Common myeloid progenitor, CD34-positive (primary cell): ENCODE data around the gene SMOC2.
"Not testable (repeated sequence)": the region's sequence is repeated elsewhere in the genome, so short reads cannot be mapped to it uniquely, and the experiment has no call there.

ENCODE experiments used
- CTCF ChIA-PET: fragments of 350-600 bp; sonication (Branson Sonifier 250); formaldehyde crosslinking; loops from one replicate; lab custom pipeline; 2021; ENCODE audit warnings: antibody characterized with exemption; lab: Charles Lee
- POLR2A ChIA-PET: fragments of 350-600 bp; sonication (Branson Sonifier 250); formaldehyde crosslinking; loops from one replicate; lab custom pipeline; 2021; ENCODE audit warnings: antibody characterized with exemption; lab: Charles Lee
- DNase-seq, 3 donors: peaks; one replicate each; pipeline versions ENCODE4 v3.0.0 to v3.0.0-alpha.2; 2013
- H3K27ac ChIP-seq, 2 experiments: 1 replicate in 1 of 2; 2 replicates in 1 of 2; pipeline ENCODE4 v1.7.0; 2013; ENCODE audit warnings: inconsistent platforms in 2 of 2, low read length in 2 of 2, mild to moderate bottlenecking in 2 of 2, low read depth in 1 of 2, moderate library complexity in 1 of 2; ENCODE audit not compliant: severe bottlenecking in 2 of 2, insufficient read depth in 1 of 2, poor library complexity in 1 of 2
- H3K27me3 ChIP-seq, 5 experiments: replicated peaks in 2 of 5; 1 replicate in 3 of 5; 2 replicates in 2 of 5; pipeline versions ENCODE4 v1.6.1 to v1.7.0; 2013; ENCODE audit warnings: low read length in 4 of 5, mild to moderate bottlenecking in 2 of 5, moderate library complexity in 2 of 5, inconsistent platforms in 1 of 5; ENCODE audit not compliant: insufficient read depth in 5 of 5, control insufficient read depth in 4 of 5
- H3K36me3 ChIP-seq, 4 experiments: 1 replicate in 2 of 4; 2 replicates in 2 of 4; pipeline versions ENCODE4 v1.6.1 to v1.7.0; 2013; ENCODE audit warnings: low read length in 3 of 4, control low read depth in 1 of 4, mild to moderate bottlenecking in 1 of 4; ENCODE audit not compliant: control insufficient read depth in 4 of 4, insufficient read depth in 4 of 4
- H3K4me1 ChIP-seq, 4 experiments: 1 replicate in 3 of 4; 2 replicates in 1 of 4; pipeline versions ENCODE4 v1.6.1 to v1.7.1; 2013; ENCODE audit warnings: low read length in 3 of 4, mild to moderate bottlenecking in 3 of 4, control low read depth in 1 of 4, inconsistent platforms in 1 of 4, moderate library complexity in 1 of 4; ENCODE audit not compliant: control insufficient read depth in 4 of 4, insufficient read depth in 4 of 4; ENCODE audit errors: control extremely low read depth in 1 of 4
- H3K4me3 ChIP-seq, 7 experiments: 1 replicate in 4 of 7; 2 replicates in 3 of 7; pipeline versions ENCODE4 v1.5.1 to v1.7.0; 2013; ENCODE audit warnings: mild to moderate bottlenecking in 7 of 7, low read length in 6 of 7, moderate library complexity in 6 of 7, inconsistent platforms in 2 of 7, low read depth in 2 of 7, control low read depth in 1 of 7; ENCODE audit not compliant: insufficient read depth in 4 of 7, control insufficient read depth in 1 of 7; ENCODE audit errors: extremely low read depth in 1 of 7
- H3K9me3 ChIP-seq, 5 experiments: 1 replicate in 4 of 5; 2 replicates in 1 of 5; pipeline versions ENCODE4 v1.6.1 to v1.7.1; 2013; ENCODE audit warnings: low read length in 4 of 5, mild to moderate bottlenecking in 2 of 5, inconsistent platforms in 1 of 5, low read depth in 1 of 5, moderate library complexity in 1 of 5; ENCODE audit not compliant: control insufficient read depth in 4 of 5, insufficient read depth in 2 of 5; ENCODE audit errors: control extremely low read depth in 1 of 5
- WGBS: methylation state at CpG from one replicate; pipeline ENCODE4 v1.1.5; 2013; ENCODE audit not compliant: insufficient coverage; 5-methylcytosine and 5-hydroxymethylcytosine counted together

The SMOC2 gene

DNA sequence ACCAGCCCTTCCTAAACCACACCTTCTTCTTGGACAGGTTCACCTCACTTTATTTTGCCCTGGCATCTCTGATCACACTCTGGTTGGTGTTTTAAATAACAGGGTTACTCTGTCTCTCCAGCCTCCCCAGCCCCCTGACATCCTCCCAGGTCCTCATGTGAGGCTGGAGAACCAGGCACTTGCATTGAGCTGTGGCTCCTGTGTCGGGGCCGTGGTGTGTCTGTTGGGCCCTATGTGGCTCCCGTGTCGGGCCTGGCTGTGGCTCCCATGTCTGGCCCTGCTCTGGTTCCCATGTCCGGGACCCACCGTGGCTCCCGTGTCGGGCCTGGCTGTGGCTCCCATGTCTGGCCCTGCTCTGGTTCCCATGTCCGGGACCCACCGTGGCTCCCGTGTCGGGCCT is 170.0 kb downstream of the SMOC2 start:
- POLR2A ChIA-PET, CTCF ChIA-PET, DNase-seq, H3K36me3 ChIP-seq, H3K4me1 ChIP-seq, H3K27ac ChIP-seq, H3K4me3 ChIP-seq: not testable (repeated sequence)
- H3K9me3 ChIP-seq, result peaks cover 0 to 16% (median 8%) of the 10 kb centered on the region in 5 experiments
- 100% methylated on average over 4 of the region's 12 CpGs for WGBS
- H3K27me3 ChIP-seq, result peaks cover 0 to 12% (median 0%) of the 10 kb centered on the region in 5 experiments

DNA sequence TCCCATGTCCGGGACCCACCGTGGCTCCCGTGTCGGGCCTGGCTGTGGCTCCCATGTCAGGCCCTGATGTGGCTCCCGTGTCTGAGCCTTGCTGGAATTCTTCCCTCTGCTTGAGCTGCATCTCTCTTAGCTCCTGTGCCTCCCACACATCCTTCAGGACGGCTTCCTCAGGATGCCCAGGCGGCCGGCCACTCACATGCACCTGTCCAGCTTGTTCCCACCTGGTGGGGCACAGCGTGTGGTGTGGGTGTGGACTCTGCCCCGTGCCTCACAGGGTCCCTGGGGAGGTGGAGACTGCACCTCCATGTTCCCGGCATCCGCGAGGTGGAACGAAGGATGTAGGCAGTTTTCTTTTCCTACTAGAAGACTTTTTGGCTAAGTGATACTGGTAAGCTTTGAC is 170.7 kb downstream of the SMOC2 start:
- H3K9me3 ChIP-seq, result peaks cover 0 to 20% (median 8%) of the 10 kb centered on the region in 5 experiments
- H3K27ac ChIP-seq, result no peak overlapping the region
- ChIA-PET CTCF (no interaction called here), POLR2A (no interaction called here)
- DNase-seq, result no peak
- no peaks in the 10 kb centered on the region for H3K36me3 ChIP-seq
- 96% methylated on average over 4 of the region's 14 CpGs for WGBS
- H3K27me3 ChIP-seq, result peaks cover 0 to 11% (median 0%) of the 10 kb centered on the region in 5 experiments
- no peaks in the 10 kb centered on the region for H3K4me1 ChIP-seq
- no peak overlapping the region for H3K4me3 ChIP-seq

DNA sequence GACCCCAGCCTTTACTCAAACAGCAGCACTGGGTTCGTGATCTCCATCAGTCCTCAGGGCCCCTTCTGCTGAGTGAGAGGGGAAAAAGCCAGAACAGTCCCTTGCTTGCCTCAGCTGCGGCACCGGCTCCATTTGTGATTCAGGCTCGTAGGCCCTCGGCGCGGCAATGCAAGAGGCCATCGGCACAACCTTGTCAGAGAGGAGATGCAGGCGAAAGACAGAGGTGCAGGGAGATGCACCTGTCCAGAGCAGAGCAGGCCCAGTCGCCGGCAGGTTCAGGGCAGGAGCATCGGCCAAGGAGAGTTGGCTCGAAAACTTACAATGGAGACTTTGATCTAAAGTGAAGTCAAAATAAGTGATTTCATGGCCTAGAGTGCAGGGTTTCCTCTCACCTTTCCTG is 171.6 kb downstream of the SMOC2 start:
- 98% methylated on average over 13 of the region's 13 CpGs for WGBS
- DNase-seq, result no peak
- Histone ChIP-seq H3K4me3 (no peak overlapping the region), H3K4me1 (no peaks in the 10 kb centered on the region), H3K27ac (no peak overlapping the region), H3K36me3 (no peaks in the 10 kb centered on the region), H3K27me3 (peaks cover 0 to 7% (median 0%) of the 10 kb centered on the region in 5 experiments), H3K9me3 (peaks cover 0 to 24% (median 8%) of the 10 kb centered on the region in 5 experiments)
- ChIA-PET CTCF (no interaction called here), POLR2A (no interaction called here)

DNA sequence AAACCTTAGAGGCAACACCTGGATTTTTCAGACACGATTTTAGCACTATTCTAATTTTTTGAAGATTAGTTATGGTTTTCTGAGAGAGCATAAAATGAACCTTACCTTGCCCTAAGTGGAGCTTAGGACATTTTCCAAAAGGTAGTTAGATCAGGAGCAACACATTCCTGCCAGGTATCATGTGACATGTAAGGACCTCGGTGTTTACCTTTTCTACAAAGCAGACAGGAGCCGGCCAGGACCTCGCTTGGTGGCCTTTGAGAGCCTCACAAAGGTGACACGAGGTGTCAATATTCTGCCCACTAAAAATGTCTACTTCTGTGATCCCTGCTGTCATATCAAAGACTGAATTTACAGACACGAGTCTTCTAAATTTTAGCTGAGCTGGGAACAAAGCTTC is 174.9 kb downstream of the SMOC2 start:
- ChIA-PET CTCF (no interaction called here), POLR2A (interaction anchor here (0.6 kb wide), 1 partner anchor 36 kb away, joined by 3 read pairs; no protein-coding TSS in a partner anchor)
- WGBS, result 88% methylated on average over 4 of the region's 6 CpGs
- no peak for DNase-seq
- peaks cover 0 to 8% (median 0%) of the 10 kb centered on the region in 4 experiments for H3K4me1 ChIP-seq
- H3K9me3 ChIP-seq, result peaks cover 0 to 32% (median 8%) of the 10 kb centered on the region in 5 experiments
- peaks cover 0 to 11% (median 0%) of the 10 kb centered on the region in 5 experiments for H3K27me3 ChIP-seq
- no peak overlapping the region for H3K4me3 ChIP-seq
- H3K27ac ChIP-seq, result no peak overlapping the region
- no peaks in the 10 kb centered on the region for H3K36me3 ChIP-seq

DNA sequence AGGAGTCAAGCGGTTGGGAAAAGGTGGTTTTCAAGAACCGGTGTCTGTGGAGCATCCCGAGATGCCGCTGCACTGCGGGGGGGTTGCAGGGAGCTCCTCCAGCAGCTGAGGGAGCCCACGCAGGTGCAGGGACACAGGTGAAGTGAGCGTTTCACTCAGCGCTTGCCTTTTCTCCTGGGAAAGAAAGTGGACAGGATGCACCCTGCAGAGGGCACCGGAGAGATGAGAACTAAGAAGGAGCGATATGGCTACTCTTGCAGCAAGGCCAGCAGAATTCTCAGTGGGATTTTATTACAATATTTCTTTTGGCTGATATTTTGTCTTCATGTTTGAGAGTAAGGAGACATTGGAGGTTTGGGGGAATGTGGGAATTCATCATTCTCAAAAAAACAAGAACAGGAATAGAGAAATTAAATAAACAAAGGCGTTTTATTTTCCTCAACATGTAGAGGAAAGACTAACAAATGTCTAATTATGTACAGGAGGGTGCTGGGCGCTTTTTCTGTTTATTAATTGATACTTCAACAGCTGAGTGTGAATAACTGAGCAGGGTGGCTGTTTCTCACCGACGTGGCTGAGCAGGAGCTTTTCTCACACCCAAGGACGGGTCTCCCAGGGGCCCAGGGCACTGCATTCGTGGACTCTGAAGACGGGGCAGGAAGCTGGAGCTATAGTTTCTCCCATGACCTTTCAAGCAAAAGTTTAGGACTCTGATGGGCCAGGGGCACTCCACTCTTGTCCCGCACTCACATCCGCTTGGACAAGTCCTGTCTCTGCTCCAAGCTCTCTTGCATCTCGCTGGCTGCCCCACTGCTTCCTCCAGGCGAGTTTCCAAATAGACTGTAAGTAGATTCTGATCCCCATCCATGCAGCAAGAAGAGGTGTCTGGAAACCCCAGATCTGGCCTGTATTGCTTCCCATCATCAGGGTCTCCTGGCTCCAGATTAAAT is 176.1 kb downstream of the SMOC2 start:
- Histone ChIP-seq H3K27me3 (peaks cover 0 to 11% (median 0%) of the 10 kb centered on the region in 5 experiments), H3K27ac (no peak overlapping the region), H3K9me3 (peaks cover 0 to 29% (median 11%) of the 10 kb centered on the region in 5 experiments), H3K4me1 (peaks cover 0 to 8% (median 0%) of the 10 kb centered on the region in 4 experiments), H3K4me3 (no peak overlapping the region), H3K36me3 (no peaks in the 10 kb centered on the region)
- WGBS, result 86% methylated on average over 17 of the region's 21 CpGs
- ChIA-PET CTCF (no interaction called here), POLR2A (no interaction called here)
- DNase-seq, result no peak

DNA sequence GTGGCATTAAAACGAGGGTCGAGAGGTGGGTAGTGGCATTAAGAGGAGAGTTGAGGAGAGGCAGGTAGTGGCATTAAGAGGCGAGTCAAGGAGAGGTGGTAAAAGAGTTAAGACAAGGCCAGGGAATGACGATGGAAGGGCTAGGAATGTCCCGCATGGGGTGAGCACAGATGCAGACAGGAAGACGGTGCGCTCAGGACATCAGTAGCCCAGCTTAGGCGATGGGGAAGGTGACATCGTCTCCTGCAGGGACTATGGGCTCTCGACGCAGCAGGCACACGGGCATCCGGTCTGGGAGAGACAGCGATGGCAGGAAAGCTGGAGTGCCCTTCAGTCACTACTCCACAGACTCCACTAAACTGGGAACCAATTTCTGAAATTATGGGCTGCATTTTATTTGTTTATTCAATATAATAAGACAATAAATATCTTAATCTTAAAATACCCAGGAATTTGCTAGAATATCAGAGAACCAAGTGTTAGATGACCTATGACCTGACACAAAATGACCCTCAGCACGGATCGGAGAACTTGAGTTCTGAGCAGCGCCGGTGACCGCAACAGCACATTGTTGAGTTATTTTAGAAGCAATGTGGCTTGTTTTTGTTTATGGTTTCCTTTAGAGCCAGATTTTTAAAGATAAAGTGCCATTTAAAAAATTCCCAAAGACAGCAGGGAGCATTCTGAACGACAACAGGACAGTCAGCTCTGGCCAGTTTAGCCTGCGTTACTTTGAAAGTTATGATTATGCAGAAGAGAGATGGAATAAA is 177.7 kb downstream of the SMOC2 start:
- Histone ChIP-seq H3K4me1 (peaks cover 0 to 8% (median 0%) of the 10 kb centered on the region in 4 experiments), H3K4me3 (no peak overlapping the region), H3K27me3 (peaks cover 0 to 11% (median 0%) of the 10 kb centered on the region in 5 experiments), H3K9me3 (peaks cover 0 to 18% (median 5%) of the 10 kb centered on the region in 5 experiments), H3K27ac (no peak overlapping the region), H3K36me3 (no peaks in the 10 kb centered on the region)
- 76% methylated on average over 11 of the region's 21 CpGs for WGBS
- DNase-seq, result no peak
- POLR2A ChIA-PET, result no interaction called here
- CTCF ChIA-PET, result no interaction called here
